Right atrium auricular region (tissue), 2 donors: ENCODE measurements around the gene ANKUB1. TPM values are rescaled to one million over a fixed set of nuclear protein-coding genes. Genes with fewer than 3 reads are reported as not detected.

Source experiments
- DNase-seq: peaks from one replicate; pipeline ENCODE4 v3.0.0-alpha.2; 2019; ENCODE audit warnings: low spot score
- H3K27ac ChIP-seq, 2 donors: fragments of 200-600 bp; sonication (generic); 1 replicate in 1 of 2; 2 replicates in 1 of 2; pipeline ENCODE4 v1.5.1; 2016 to 2019
- H3K27me3 ChIP-seq, 2 donors: fragments of 200-600 bp; sonication (generic); one replicate each; pipeline versions ENCODE4 v1.5.1 to v1.6.0; 2017 to 2019
- H3K36me3 ChIP-seq: fragments of 200-600 bp; sonication (generic); one replicate; pipeline ENCODE4 v1.5.1; 2016
- H3K4me1 ChIP-seq, 2 donors: fragments of 200-600 bp; sonication (generic); one replicate each; pipeline versions ENCODE4 v1.5.1 to v1.6.0; 2017 to 2019
- H3K4me3 ChIP-seq, 2 donors: fragments of 200-600 bp; sonication (generic); 1 replicate in 1 of 2; 2 replicates in 1 of 2; pipeline ENCODE4 v1.5.1; 2017 to 2019; ENCODE audit warnings: mild to moderate bottlenecking in 1 of 2, moderate library complexity in 1 of 2
- H3K9me3 ChIP-seq, 2 donors: fragments of 200-600 bp; sonication (generic); one replicate each; pipeline ENCODE4 v1.5.1; 2019
- CTCF ChIP-seq, 2 donors: fragments of 200-600 bp; sonication (generic); IDR thresholded peaks; one replicate each; pipeline ENCODE4 v1.5.1; 2019; ENCODE audit warnings: antibody characterized with exemption in 2 of 2
- total RNA-seq, 2 donors: library from RNA; depleted of rRNA; stranded (reverse); fragments of >200 nt; gene quantifications; one replicate each; pipeline ENCODE4 v1.1.0, GENCODE V29; 2016

ANKUB1 gene
- total RNA-seq, 2 donors from 2014 or later, result not detected

GRCh38 chr3:149813367-149814281 lies 21.3 kb upstream of the ANKUB1 start:
- Histone ChIP-seq H3K4me1 (peaks cover 0 to 42% of the 10 kb centered on the region in 2 donors), H3K27me3 (no peaks in the 10 kb centered on the region), H3K36me3 (no peaks in the 10 kb centered on the region), H3K9me3 (no peaks in the 10 kb centered on the region), H3K27ac (peak overlapping the region; percentile 99), H3K4me3 (peak overlapping the region; percentile 62 to 83)
- no peak for DNase-seq
- no peak for TF ChIP-seq CTCF (IDR thresholded peaks at IDR 0.05)

GRCh38 chr3:149812606-149813366 lies 20.4 kb upstream of the ANKUB1 start, which contains the start of gene RNF13:
Gene RNF13 (plus strand): TSS chr3:149813215. CDS start chr3:149846027, 32,812 bp downstream.
- Histone ChIP-seq H3K4me3 (peak within 1 kb of the TSS; percentile 62 to 83), H3K36me3 (no peaks in the 10 kb centered on the region), H3K9me3 (no peaks in the 10 kb centered on the region), H3K4me1 (peaks cover 0 to 42% of the 10 kb centered on the region in 2 donors), H3K27ac (peak within 1 kb of the TSS; percentile 99), H3K27me3 (no peaks in the 10 kb centered on the region)
- DNase-seq, result peak; percentile 99
- TF ChIP-seq CTCF (IDR thresholded peaks at IDR 0.05), result no peak

- no peak for DNase-seq
- no peaks in the 10 kb centered on the region for H3K9me3 ChIP-seq
- H3K36me3 ChIP-seq, result no peaks in the 10 kb centered on the region
- peak overlapping the region; percentile 99 for H3K27ac ChIP-seq
- H3K27me3 ChIP-seq, result no peaks in the 10 kb centered on the region
- H3K4me1 ChIP-seq, result peaks cover 0 to 40% of the 10 kb centered on the region in 2 donors
- no peak for TF ChIP-seq CTCF (IDR thresholded peaks at IDR 0.05)
- peak overlapping the region; percentile 62 to 83 for H3K4me3 ChIP-seq
Observed at GRCh38 chr3:149812165-149812605, 19.8 kb upstream of the ANKUB1 start.

- TF ChIP-seq CTCF (IDR thresholded peaks at IDR 0.05), result no peak
- H3K4me1 ChIP-seq, result peaks cover 0 to 26% of the 10 kb centered on the region in 2 donors
- no peaks in the 10 kb centered on the region for H3K36me3 ChIP-seq
Observed at GRCh38 chr3:149810846-149811245, 18.5 kb upstream of the ANKUB1 start.

GRCh38 chr3:149809699-149810098 lies 17.3 kb upstream of the ANKUB1 start:
- H3K4me1 ChIP-seq, result peaks cover 0 to 15% of the 10 kb centered on the region in 2 donors
- H3K27ac ChIP-seq, result no peak overlapping the region
- H3K9me3 ChIP-seq, result no peaks in the 10 kb centered on the region
- H3K36me3 ChIP-seq, result no peaks in the 10 kb centered on the region
- H3K27me3 ChIP-seq, result no peaks in the 10 kb centered on the region
- DNase-seq, result no peak
- H3K4me3 ChIP-seq, result no peak overlapping the region
- no peak for TF ChIP-seq CTCF (IDR thresholded peaks at IDR 0.05)

More at GRCh38 chr3:149810846-149811245, 18.5 kb upstream of the ANKUB1 start:
- no peak overlapping the region for H3K4me3 ChIP-seq
- H3K27me3 ChIP-seq, result no peaks in the 10 kb centered on the region
- H3K9me3 ChIP-seq, result no peaks in the 10 kb centered on the region
- no peak for DNase-seq
- no peak overlapping the region for H3K27ac ChIP-seq
